Measurements from ENCODE around the gene RPTOR. TPM values are rescaled to one million over a fixed set of nuclear protein-coding genes. Genes with fewer than 3 reads are reported as not detected.

The RPTOR gene
- total and polyA plus RNA-seq, 4 donors: 12.4 to 46.1 (median 29.7) TPM

GRCh38 chr17:80839970-80840369 is 295.3 kb downstream of the RPTOR start:
- DNase-seq: peak in 2 of 3 donors; percentile 54 to 66

GRCh38 chr17:80842456-80843013 is 297.9 kb downstream of the RPTOR start:
- DNase-seq (peak in 2 of 3 donors; percentile 55 to 78), ATAC-seq (ENCODE audit: insufficient read depth, low FRiP score) (no peak)
- Histone ChIP-seq H3K9ac (ENCODE audit: insufficient read depth in 1 of 2, low read length in 2 of 2) (no peak overlapping the region), H3K36me3 (ENCODE audit: control insufficient read depth in 4 of 4, insufficient read depth in 4 of 4, low read length in 4 of 4) (peaks cover 0 to 21% (median 8%) of the 10 kb centered on the region in 4 donors), H3K9me3 (ENCODE audit: control insufficient read depth in 4 of 4, insufficient read depth in 3 of 4, low read length in 3 of 4) (no peaks in the 10 kb centered on the region), H3K4me1 (ENCODE audit: control insufficient read depth in 5 of 5, insufficient read depth in 5 of 5, low read length in 5 of 5) (peaks cover 0 to 28% (median 16%) of the 10 kb centered on the region in 5 donors), H3K27ac (ENCODE audit: low read depth in 1 of 2, low read length in 1 of 2) (no peak overlapping the region), H3K4me3 (no peak overlapping the region), H3K27me3 (ENCODE audit: control insufficient read depth in 3 of 3, insufficient read depth in 3 of 3, low read length in 2 of 3) (no peaks in the 10 kb centered on the region)
- 60 to 63% methylated on average over 15 of the region's 15 CpGs for WGBS, 2 donors
- TF ChIP-seq CTCF (IDR thresholded peaks at IDR 0.05; ENCODE audit: control extremely low read depth, extremely low read depth): no peak

More at GRCh38 chr17:80839970-80840369, 295.3 kb downstream of the RPTOR start:
- no peaks in the 10 kb centered on the region for H3K27me3 ChIP-seq (ENCODE audit: control insufficient read depth in 3 of 3, insufficient read depth in 3 of 3, low read length in 2 of 3)
- H3K27ac ChIP-seq (ENCODE audit: low read depth in 1 of 2, low read length in 1 of 2): no peak overlapping the region
- H3K9ac ChIP-seq (ENCODE audit: insufficient read depth in 1 of 2, low read length in 2 of 2): no peak overlapping the region
- no peak for ATAC-seq (ENCODE audit: insufficient read depth, low FRiP score)
- H3K9me3 ChIP-seq (ENCODE audit: control insufficient read depth in 4 of 4, insufficient read depth in 3 of 4, low read length in 3 of 4): no peaks in the 10 kb centered on the region
- peaks cover 0 to 11% (median 0%) of the 10 kb centered on the region in 4 donors for H3K36me3 ChIP-seq (ENCODE audit: control insufficient read depth in 4 of 4, insufficient read depth in 4 of 4, low read length in 4 of 4)
- 91 to 92% methylated on average over 15 of the region's 15 CpGs for WGBS, 2 donors
- no peak for TF ChIP-seq CTCF (IDR thresholded peaks at IDR 0.05; ENCODE audit: control extremely low read depth, extremely low read depth)
- peaks cover 0 to 43% (median 21%) of the 10 kb centered on the region in 5 donors for H3K4me1 ChIP-seq (ENCODE audit: control insufficient read depth in 5 of 5, insufficient read depth in 5 of 5, low read length in 5 of 5)
- H3K4me3 ChIP-seq: no peak overlapping the region

- no peak overlapping the region for H3K4me3 ChIP-seq
- H3K9me3 ChIP-seq (ENCODE audit: control insufficient read depth in 4 of 4, insufficient read depth in 3 of 4, low read length in 3 of 4): no peaks in the 10 kb centered on the region
- H3K27ac ChIP-seq (ENCODE audit: low read depth in 1 of 2, low read length in 1 of 2): no peak overlapping the region
- peaks cover 0 to 26% (median 8%) of the 10 kb centered on the region in 4 donors for H3K36me3 ChIP-seq (ENCODE audit: control insufficient read depth in 4 of 4, insufficient read depth in 4 of 4, low read length in 4 of 4)
- no peak for DNase-seq
- H3K9ac ChIP-seq (ENCODE audit: insufficient read depth in 1 of 2, low read length in 2 of 2): no peak overlapping the region
- TF ChIP-seq CTCF (IDR thresholded peaks at IDR 0.05; ENCODE audit: control extremely low read depth, extremely low read depth): no peak
- peaks cover 0 to 24% (median 14%) of the 10 kb centered on the region in 5 donors for H3K4me1 ChIP-seq (ENCODE audit: control insufficient read depth in 5 of 5, insufficient read depth in 5 of 5, low read length in 5 of 5)
- ATAC-seq (ENCODE audit: insufficient read depth, low FRiP score): no peak
- no peaks in the 10 kb centered on the region for H3K27me3 ChIP-seq (ENCODE audit: control insufficient read depth in 3 of 3, insufficient read depth in 3 of 3, low read length in 2 of 3)
- 95 to 97% methylated on average over 13 of the region's 13 CpGs for WGBS, 2 donors
These were observed 299.1 kb downstream of the RPTOR start for GRCh38 chr17:80843741-80844156.

Data from lung (tissue), 12 donors.